ENCODE results near the gene KDR.
A peak's percentile ranks its signal among the peaks of the same experiment; 100 is the strongest.

KDR gene

DNA sequence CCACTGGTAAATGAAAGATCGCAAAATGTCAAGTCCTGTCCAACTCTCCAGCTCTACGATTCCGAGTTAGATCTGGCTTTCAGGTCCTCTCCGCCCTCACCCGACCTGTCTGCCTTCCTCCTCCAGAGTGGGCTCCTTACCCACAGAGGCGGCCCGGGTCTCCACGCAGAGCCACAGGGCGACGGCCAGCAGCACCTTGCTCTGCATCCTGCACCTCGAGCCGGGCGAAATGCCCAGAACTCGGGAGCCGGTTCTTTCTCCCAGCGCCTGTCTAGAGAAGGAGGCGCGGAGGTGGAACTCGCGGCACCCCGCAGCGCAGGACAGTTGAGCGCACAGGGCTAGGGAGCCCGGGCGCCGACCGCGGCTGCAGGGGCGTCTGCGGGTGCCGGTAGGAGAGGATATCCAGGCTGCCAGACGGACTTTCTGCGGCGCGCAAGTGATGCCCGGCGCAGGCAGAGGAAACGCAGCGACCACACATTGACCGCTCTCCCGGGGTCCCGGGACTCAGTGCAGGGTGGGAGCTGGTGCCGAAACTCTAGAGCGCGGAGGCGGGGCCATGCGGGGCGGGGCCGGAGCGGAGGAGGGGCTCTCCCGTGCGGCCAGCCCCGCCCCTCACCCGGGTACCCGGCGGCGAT is at the start of gene KDR:
TSS of gene KDR (minus strand) at position 509 of the 635 bp plus-strand sequence. CDS start at position 207, 302 bp downstream.
- DNase-seq: no peak

DNA sequence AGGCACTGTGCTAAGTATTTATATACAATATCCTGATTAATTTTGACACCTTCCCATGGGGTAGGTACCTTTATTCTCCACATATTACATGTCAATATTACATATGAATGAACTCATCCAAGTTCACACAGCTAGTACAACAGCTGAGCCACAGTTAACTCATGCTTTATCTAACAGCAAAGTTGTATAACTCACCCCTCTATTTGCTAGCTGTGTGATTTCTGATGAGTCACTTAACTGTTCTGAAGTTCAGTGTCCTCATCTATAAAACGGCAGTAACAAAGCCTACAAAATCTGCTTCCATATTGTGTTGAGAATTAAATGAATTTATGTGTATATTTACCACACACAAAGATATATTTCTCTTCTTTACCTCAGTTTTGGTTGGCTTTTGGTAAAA is 48.2 kb upstream of the KDR start:
- DNase-seq: no peak

GRCh38 chr4:55172694-55173287 is 47.4 kb upstream of the KDR start:
- DNase-seq: no peak

- DNase-seq: no peak
Measured at GRCh38 chr4:55170462-55170861, 45.1 kb upstream of the KDR start.

GRCh38 chr4:55169352-55169961 is 44.1 kb upstream of the KDR start:
- no peak for DNase-seq

- DNase-seq: no peak
Measured at GRCh38 chr4:55162396-55162795, 37.0 kb upstream of the KDR start.

DNA sequence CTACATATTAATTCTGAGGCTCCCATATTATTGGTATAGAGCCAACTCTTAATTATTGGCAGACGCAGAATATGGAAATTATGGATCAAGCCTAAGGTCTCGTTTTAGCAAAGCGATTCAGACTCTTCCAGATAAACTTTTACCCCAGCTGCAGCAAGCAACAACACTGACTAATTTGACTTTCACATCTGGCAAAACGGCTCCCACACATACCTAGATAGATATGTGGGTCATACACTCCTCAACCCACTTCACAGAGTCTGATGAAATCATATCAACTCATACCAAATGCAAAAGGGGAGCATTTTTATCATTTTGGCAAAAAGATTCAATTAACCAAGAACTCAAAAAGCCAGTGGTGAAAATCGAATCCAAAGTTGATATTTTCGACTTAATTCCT is 36.3 kb upstream of the KDR start:
- no peak for DNase-seq

DNA sequence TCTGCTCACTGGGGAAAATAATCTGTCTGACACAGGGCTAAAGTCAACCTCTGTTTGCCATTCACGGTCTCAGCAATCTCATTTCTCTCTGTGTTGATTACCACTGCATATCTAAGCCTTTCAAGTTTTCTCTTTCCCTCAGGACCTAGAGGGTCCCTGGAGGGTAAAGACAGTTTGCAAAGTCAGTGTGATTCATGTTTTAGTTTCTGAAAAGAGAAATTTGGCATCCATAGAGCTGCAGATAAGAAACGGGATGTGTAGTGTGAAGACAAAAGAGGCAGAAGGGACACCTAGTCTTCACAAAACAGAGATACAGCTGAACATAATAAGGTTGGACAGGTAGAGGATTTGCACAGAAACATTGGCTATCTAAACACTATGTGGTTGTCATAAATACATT is 34.5 kb upstream of the KDR start:
- no peak for DNase-seq

DNA sequence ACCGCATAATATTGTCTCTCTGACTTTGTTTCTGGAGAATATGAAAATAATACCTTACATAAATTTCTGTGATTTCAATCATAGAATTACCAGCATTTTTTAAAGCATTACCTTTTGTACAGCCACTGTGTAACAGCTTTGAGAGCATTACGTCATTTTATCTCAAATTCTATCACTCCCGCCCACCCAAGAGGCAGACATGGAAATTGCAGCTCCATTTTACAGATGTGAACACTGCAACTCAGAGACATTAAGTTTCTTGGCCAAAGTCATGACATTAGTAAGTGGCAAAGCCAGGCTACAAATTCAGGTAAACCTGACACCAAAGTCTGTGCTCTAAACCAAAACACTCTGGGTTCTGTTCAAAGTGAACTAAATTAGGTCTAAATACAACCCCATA is 33.6 kb upstream of the KDR start:
- DNase-seq: no peak

DNA sequence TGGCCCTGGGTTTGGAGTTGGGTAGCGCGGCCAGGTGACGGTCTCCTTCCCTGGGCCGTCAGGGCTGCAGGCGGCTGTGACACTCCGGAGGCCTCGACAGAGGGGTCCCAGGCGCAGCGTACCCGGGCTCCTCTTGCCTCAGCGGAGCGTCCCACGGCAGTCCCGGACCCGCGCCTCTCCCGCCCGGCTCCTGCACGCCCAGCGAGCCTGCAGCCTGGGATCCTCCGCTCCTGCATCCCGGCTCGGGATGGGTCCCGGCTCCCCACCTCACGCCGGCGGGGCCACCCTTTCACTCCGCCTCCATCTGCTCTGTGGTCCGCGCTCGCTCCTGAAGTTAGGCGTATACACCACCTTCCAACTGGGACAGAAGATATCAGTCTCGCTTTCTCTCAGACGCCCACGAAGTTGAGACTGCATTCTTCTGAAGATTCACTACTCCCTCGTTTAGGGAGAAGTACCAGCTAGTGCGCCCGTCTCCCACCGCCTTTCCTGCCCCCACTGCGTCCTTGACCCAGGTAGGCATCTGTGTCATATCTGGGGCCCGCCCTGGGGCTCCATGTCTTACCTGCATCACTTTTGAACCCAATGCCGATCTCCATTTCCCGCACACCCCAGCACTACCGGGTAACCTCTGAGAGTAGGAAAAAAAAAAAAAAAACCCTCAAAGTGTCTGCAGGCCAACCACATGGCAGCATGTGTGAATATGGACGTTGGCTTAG is 32.3 kb upstream of the KDR start:
- DNase-seq: no peak

GRCh38 chr4:55154933-55155332 is 29.5 kb upstream of the KDR start:
- DNase-seq: no peak

DNA sequence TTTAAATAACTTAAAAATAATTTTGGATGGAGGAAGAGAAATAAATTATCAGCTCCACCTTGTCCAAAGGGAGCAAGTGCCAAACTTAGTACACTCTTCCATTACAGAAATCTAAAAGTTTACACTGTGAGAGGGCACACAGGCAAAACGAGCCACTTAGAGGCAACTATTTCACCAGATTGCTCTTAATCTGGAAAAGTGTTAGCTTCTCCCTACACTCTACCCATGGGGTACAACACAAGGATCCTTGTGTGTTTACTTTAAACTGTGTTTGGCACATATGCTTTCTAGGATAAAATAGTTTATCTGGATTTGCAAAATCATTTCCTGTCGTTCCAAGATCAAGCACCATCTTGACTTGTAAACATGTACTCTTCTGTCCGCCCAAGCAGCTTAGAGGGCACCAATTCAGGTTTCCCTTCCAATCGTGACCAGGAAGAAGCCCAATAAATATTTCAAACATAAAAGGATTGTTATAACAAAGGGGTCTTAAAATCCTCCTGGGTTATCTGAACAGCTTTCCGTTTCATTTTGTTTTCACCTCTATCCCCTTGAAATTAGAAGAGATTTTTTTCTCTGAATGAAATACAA is 29.0 kb upstream of the KDR start:
- DNase-seq: peak; percentile 8

DNA sequence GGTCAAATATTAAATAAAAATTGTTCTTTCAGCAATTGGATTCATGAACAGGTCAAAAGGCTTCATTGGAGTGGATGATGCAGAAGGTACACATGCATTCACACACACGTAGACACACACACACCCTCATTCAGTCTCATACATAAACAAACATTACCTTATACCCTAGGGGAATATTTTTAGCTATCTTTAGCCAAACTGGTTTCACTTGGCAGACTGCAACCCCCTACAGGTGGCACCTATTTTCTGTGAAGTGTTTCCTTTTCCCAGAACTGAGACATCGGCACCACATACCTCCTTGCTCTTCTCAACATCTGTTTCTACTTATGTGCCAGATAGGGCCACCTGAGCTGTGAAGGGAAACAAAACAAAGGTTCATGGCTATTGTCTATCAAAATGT is 18.5 kb upstream of the KDR start:
- peak; percentile 86 for DNase-seq

DNA sequence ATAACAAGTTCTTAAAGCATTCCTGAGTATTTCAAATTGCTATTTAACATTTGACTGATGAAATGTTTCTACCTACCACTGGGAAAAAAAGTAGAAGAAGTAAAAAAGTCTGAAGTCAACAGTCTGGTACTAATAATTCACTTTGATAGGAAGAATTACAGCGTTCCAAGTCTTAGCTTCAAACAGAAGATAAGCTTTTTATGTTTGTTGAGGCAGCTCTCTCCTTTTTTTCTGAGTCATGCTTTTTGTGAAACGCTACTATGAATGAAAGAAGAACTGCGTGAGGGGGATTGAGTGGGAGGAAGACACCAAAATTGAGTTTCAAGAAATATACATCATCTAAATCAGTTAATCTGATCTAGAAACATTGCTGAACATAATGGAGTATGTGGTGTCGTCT is 13.0 kb upstream of the KDR start:
- DNase-seq: no peak

DNA sequence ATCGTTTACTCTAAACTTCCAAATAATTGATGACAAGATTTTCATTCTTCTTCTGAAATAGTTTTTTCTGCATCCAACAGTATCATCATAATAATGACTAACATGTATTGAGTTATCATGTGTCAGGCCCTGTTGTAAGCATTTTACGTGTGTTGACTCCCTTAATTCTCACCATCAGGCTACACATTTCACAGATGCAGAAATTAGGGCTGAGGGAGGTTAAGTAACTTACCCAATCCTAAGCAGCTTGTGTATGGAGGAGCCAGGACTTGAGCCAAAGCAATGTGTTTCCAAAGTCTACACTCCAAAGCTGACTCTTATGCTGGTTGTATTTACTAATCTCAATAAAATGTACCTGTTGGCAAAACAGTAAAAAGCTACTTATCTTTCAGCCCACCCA is 11.2 kb upstream of the KDR start:
- no peak for DNase-seq

DNA sequence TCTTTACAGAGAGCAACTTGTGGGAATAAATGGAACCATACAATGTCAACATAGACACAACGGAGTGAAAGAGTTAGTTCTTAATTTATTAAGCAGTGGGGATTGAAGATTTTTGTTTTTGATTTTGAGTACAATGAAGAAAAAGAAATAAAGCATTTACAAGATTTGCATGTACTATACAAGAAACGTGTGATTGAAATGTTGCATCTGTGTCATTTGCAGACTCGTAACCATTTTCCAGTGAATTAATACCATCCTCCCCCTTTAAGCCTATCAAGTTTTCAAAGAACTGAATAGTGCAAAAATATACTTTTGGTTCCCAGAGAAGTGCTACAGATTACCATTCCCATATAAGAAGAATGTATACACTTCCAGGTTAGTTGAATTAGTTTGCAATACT is 8.6 kb upstream of the KDR start:
- no peak for DNase-seq

DNA sequence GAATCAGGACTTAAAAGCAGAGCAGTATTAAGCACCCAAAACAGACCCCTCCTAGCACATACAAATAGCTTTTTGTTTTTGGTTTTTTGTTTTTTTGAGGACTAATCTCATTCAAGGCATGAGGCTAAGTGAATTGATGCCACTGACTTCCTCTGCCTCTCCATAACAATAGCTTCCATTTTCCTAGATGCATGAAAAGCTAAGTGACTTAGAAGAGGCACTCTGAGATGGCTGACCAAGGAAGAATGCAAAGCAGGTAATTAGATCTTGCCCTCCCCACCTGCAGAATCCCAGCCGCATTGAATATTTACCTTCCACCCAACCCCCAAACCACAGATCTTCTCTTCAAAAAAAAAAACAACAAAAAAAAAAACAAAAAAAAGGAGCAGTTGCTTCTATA is 7.4 kb upstream of the KDR start:
- no peak for DNase-seq

DNA sequence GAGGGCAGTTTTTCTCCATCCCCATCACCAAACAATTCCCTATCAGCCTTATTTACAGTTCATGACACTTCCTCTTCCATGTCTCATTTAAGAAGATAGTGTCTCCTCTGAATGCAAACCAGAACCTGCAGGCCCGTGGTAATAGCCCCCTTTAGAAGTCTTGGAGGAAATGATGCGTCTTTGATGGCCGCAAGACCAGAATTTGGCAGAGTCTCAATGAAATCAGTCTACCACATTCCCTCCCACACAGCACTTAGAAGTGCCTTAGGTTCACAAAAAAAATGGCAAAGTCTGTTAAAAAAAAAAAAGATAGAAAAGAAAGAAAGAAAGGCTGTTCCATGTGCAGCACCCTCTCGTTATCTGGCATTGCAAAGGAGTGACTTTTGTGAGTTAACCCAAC is 2.1 kb upstream of the KDR start:
- DNase-seq: no peak

DNA sequence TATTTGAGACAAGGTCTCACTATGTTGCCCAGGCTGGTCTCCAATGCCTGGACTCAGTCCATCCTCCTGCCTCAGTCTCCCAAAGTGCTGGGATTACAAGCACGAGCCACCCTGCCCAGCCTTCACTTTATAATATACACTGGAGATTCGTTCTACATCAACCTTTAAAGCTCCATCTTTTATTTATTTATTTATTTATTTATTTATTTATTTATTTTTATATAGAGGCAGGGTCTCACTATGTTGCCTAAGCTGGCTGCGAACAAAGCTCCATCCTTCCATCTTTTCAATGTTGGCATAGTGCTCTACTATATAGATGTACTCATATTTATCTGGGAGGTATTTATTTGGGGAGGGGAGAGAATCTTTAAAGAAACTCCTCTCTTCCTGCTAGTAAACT is 1.7 kb upstream of the KDR start:
- no peak for DNase-seq

DNA sequence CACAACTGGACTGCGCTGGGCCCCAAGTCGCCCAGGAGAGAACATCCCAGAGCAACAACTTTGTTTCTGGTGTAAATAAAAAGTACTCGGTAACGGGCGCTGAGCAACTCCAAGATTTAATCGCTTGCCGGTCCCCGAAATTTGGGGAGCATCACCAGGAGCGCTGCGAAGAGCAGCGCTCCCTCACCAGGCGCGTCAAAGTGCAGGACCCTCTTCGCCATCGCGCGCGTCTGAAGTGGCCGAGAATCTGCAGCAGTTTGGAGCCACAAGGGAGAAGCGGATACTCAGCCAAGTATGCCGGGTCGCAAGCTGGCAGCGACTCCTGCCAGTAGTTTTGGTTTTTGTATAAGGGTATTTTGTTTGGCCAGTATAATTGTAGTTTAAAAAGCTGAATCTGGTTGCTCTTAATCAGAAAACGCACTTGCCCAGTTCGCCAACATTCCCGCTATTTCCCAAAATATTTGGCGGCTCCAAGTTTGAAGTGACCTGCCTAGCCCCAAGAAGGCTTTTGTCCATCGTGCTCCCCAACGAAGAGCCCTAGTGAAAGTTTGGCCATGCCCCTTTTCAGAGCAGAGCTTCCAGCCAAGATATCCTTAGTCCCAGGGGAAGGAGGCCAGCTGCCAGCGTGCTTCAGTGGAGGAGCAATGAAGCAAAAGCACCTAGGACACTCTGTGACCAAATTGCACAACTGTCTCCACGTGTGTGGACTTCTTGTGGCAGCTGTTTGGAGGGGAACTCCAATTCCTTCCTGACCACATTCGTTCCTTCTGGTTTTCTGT is 557 bp upstream of the KDR start:
- no peak for DNase-seq

DNA sequence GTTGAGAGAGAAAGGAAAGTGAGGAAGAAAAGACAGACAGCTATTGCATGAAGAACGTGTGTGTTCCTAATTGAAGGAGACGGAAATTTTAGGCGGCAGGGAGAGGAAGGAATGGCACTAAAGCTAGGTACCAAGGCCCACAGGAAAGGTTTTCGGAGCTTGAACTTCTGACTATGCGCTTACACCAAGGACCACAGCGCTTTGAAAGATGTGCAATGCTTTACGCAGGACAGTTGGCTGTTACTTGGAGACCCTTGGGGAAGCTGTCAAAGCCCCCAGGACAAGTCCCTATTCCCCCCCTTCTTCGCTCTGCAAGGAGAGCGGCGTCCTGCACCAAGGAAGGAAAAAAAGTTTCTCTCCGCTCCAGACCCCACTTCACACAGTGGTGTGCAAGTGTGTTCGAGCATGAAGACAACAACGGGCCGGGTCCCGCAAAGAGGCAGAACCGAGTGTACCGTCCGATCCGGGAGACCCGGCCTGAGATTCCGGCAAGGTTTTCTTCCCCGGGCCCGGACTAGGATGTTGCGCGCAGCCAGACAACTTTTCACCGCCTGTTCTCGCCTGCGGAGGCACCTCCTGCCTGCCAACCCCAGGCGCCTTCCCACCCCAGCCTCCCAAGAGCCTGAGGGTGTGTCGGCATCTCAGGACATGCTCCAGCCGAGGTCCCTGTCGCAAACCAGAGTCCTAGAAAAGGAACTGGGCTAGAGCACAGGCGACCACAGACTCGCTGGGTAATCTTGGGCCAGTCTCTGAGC is 896 bp downstream of the KDR start:
- DNase-seq: no peak

DNA sequence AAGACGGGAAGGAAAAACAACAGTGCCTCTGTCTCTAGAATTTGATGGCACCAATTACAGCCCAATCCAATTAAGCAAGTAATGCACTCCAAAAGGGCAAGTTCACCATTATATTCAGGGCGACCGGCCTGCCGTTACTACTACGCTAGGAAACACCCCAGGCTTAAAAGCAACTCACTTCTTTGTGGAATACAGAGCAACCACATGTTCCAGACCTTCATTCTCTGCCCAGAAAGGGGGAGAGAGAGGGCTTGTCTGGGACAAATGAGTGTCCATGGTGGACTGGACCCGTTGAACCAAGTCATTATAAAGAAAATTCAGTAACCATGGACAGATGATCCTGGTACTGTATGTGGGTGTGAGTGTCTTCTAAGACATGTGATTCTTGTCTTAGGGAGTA is 1.6 kb downstream of the KDR start:
- no peak for DNase-seq

Data from NCI-H2029 (cell line).